T47D (cell line): Measurements from ENCODE around the gene BMP2.

Experiments used
- DNase-seq, 2 experiments: peaks; one replicate each; pipeline versions ENCODE4 v3.0.0 to v3.0.0-alpha.2; 2011 to 2012; ENCODE audit warnings: low read depth in 1 of 2, low spot score in 1 of 2
- JUND ChIP-seq: IDR thresholded peaks from 2 replicates; pipeline ENCODE4 v1.6.1; 2012; ENCODE audit warnings: low read depth
- in situ Hi-C: cut with HindIII; loops from 2 replicates; pipeline ENCODE4 v1.10.0; 2016; ENCODE audit warnings: low sequenced_read_pairs, low pct_unique_long_range_greater_than_20kb

The BMP2 gene

DNA sequence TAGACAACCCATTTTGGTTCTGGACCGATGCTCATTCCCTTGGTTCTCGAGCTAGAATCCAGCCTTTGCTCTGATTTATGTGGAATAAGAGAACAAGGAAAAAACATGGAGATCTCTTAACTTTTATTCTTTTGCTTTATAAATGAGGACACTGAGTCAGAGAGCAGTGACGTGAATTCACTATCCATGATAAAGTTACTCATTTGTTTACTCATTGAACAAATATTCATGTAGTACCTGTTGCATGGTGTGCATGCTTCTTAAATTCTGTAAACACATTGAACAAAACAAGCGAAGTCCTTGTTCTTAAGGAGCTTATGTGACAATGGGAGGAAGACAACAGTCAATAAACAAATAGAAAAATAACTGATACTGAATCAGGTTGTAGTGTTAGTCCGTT is 56.9 kb downstream of the BMP2 start:
- in situ Hi-C loops = no loop called here
- no peak for DNase-seq
- TF ChIP-seq JUND = no peak

DNA sequence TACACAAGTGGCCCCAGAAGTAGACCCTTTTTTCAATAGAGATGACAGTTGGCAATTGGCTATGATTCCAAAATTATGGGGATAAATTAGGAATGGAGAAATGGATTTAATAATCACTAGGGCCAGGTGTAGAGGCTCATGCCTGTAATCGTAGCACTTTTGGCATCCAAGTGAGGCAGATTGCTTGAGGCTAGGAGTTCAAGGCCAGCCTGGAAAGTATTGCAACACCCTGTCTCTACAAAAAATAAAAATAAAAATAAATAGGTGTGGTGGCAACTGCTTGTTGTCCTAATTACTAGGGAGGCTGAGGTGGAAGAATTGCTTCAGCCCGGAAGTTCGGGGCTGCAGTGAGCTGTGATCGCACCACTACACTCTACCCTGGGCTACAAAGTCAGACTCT is 60.0 kb downstream of the BMP2 start:
- in situ Hi-C loops = no loop called here
- DNase-seq = no peak
- TF ChIP-seq JUND = no peak

DNA sequence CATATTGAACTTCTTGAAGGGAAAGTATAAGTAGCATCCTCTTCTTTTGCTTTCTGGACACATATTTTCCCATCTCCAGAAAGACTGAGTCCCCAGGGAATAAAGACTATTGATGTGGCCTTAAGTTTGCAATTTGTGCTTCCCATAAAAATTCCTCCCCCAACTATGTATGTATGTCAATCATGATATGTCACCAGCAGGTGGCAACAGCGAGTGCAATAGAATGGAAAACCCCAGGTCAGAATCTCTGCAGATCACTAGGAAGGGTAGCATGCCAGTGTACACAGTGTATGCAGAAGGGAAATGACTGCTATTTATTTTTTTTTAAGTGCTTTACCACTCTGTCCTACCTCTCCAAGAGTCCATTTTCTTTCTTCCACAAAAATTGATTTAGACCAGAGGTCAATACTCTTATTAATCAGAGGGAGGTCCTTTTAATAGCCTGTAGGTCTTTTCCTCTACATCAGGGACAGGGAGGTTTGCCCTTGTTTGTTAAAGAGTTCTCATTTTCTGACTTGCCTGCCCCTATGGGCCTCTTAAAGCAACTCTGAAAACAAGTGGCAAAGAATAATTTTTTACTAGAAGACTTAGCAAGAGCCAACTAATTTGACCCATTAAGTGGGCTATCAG is 61.4 kb downstream of the BMP2 start:
- peak; percentile 37 to 74 for DNase-seq
- no peak for TF ChIP-seq JUND
- in situ Hi-C loops = no loop called here

DNA sequence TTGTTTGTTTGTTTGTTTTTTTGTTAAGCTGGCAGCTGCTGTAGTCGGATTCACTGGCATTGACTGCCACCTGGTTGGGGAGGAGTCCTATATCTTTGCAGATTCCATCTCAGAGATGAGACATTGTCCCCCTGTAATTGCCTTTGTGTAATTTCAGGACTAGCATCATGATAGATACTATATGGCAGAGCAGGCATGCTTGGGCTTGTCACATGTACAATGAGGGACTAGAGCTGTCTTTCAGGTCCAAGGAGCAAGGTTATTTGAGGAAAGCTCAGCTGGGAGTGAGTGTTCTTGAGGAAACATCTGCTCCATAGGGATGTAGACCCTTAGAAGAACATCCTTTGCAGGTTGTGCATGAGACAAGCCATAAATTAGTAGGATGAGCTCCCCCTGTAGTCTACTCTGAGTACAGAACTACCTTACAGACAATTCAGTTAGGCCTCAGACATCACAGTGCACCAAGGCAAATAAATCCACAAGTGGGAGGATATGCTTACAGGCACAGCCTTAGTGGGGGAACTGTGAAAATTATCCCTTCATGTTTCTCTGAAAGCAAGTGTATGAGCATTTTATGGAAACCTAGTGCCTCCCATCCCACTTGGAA is 62.1 kb downstream of the BMP2 start:
- in situ Hi-C loops = no loop called here

More for the DNA sequence above, 62.1 kb downstream of the BMP2 start:
- no peak for TF ChIP-seq JUND
- DNase-seq = no peak
